IMR-90 (cell line): ENCODE measurements around the gene KRT6C. TPM values are rescaled to one million over a fixed set of nuclear protein-coding genes. Genes with fewer than 3 reads are reported as not detected.

Experiments
- ATAC-seq: fragments of 200-7000 bp; cut with Tn5 transposase; 2 replicates; pipeline ENCODE4 v1.9.1; 2020; ENCODE audit warnings: low read depth, mild to moderate bottlenecking, moderate library complexity
- BruUV-seq: library from RNA; stranded (reverse); fragments of 400-500 nt; replicated peaks from 2 replicates; lab custom pipeline; 2021; lab: Mats Ljungman, UMichigan
- CTCF ChIA-PET: fragments of 300-600 bp; formaldehyde crosslinking; extraction: SDS; loops from one replicate; lab custom pipeline; 2021; ENCODE audit warnings: antibody characterized with exemption; lab: Yijun Ruan, JAX
- POLR2A ChIA-PET: fragments of 300-600 bp; sonication (Branson Sonifier 250); formaldehyde crosslinking; loops from one replicate; lab custom pipeline; 2022; ENCODE audit warnings: antibody characterized with exemption; ENCODE audit not compliant: unreplicated experiment; lab: Charles Lee
- DNase-seq: peaks from one replicate; pipeline ENCODE4 v3.0.0; 2013
- H2AFZ ChIP-seq: replicated peaks from 2 replicates; pipeline ENCODE3; 2013; ENCODE audit warnings: low read length, mild to moderate bottlenecking; ENCODE audit not compliant: poor library complexity
- H2AK5ac ChIP-seq: 2 replicates; pipeline ENCODE4 v1.6.1; 2013; ENCODE audit warnings: low read depth, low read length, inconsistent platforms
- H2AK9ac ChIP-seq: replicated peaks from 2 replicates; pipeline ENCODE3; 2013; ENCODE audit warnings: mild to moderate bottlenecking, low read depth, low read length, moderate library complexity; ENCODE audit not compliant: poor library complexity
- H2BK120ac ChIP-seq: 2 replicates; pipeline ENCODE4 v1.6.1; 2013; ENCODE audit warnings: low read depth, low read length, inconsistent platforms
- H2BK15ac ChIP-seq: 3 replicates; pipeline ENCODE4 v1.6.1; 2013; ENCODE audit warnings: low read depth, low read length, inconsistent platforms
- H2BK20ac ChIP-seq: 2 replicates; pipeline ENCODE4 v1.6.1; 2013; ENCODE audit warnings: low read depth, mild to moderate bottlenecking, inconsistent platforms, low read length, moderate library complexity
- H2BK5ac ChIP-seq: 2 replicates; pipeline ENCODE4 v1.6.1; 2013; ENCODE audit warnings: mild to moderate bottlenecking, low read depth, low read length, inconsistent platforms; ENCODE audit not compliant: poor library complexity, severe bottlenecking
- H3K14ac ChIP-seq: replicated peaks from 2 replicates; pipeline ENCODE4 v1.6.1; 2013; ENCODE audit warnings: low read depth, low read length, inconsistent platforms
- H3K18ac ChIP-seq: 2 replicates; pipeline ENCODE4 v1.6.1; 2013; ENCODE audit warnings: low read depth, low read length, control low read depth
- H3K23ac ChIP-seq: 2 replicates; pipeline ENCODE4 v1.6.1; 2013; ENCODE audit warnings: low read depth, low read length, inconsistent platforms
- H3K27ac ChIP-seq: 2 replicates; pipeline ENCODE4 v1.5.1; 2013; ENCODE audit warnings: mild to moderate bottlenecking, control low read depth, low read length; ENCODE audit not compliant: insufficient read depth
- H3K27me3 ChIP-seq: 2 replicates; pipeline ENCODE4 v1.6.1; 2013; ENCODE audit warnings: low read length; ENCODE audit not compliant: control insufficient read depth, insufficient read depth
- H3K36me3 ChIP-seq: 2 replicates; pipeline ENCODE4 v1.6.1; 2013; ENCODE audit warnings: low read length, mixed read lengths; ENCODE audit not compliant: control insufficient read depth, insufficient read depth
- H3K4ac ChIP-seq: 2 replicates; pipeline ENCODE4 v1.6.1; 2013; ENCODE audit warnings: low read depth, low read length, inconsistent platforms
- H3K4me1 ChIP-seq: 2 replicates; pipeline ENCODE4 v1.6.1; 2013; ENCODE audit warnings: low read length, mixed read lengths; ENCODE audit not compliant: control insufficient read depth, insufficient read depth
- H3K4me2 ChIP-seq: 2 replicates; pipeline ENCODE4 v1.6.1; 2013; ENCODE audit warnings: low read depth, mild to moderate bottlenecking, control low read depth, low read length, moderate library complexity
- H3K4me3 ChIP-seq: 2 replicates; pipeline ENCODE4 v1.5.1; 2013; ENCODE audit warnings: low read depth, mild to moderate bottlenecking, control low read depth, low read length, moderate library complexity; ENCODE audit not compliant: insufficient read depth
- H3K56ac ChIP-seq: 2 replicates; pipeline ENCODE4 v1.6.1; 2013; ENCODE audit warnings: low read length, inconsistent platforms; ENCODE audit not compliant: insufficient read depth; ENCODE audit errors: extremely low read depth
- H3K79me1 ChIP-seq, 2 experiments: 2 replicates each; pipeline ENCODE4 v1.6.1; 2013; ENCODE audit warnings: low read length in 2 of 2, inconsistent platforms in 1 of 2, low read depth in 1 of 2
- H3K9ac ChIP-seq: 2 replicates; pipeline ENCODE4 v1.6.1; 2013; ENCODE audit warnings: low read depth, low read length, control low read depth
- H3K9me1 ChIP-seq: 2 replicates; pipeline ENCODE4 v1.6.1; 2013; ENCODE audit warnings: low read length, inconsistent platforms; ENCODE audit not compliant: insufficient read depth
- H3K9me3 ChIP-seq: 2 replicates; pipeline ENCODE4 v1.6.1; 2013; ENCODE audit warnings: low read length; ENCODE audit not compliant: control insufficient read depth, insufficient read depth
- H4K20me1 ChIP-seq: 2 replicates; pipeline ENCODE4 v1.6.1; 2013; ENCODE audit warnings: low read length, inconsistent platforms; ENCODE audit not compliant: insufficient read depth
- H4K5ac ChIP-seq: 2 replicates; pipeline ENCODE4 v1.6.1; 2013; ENCODE audit warnings: mild to moderate bottlenecking, low read depth, low read length, control low read depth
- H4K8ac ChIP-seq, 2 experiments: 2 replicates each; pipeline ENCODE4 v1.6.1; 2013; ENCODE audit warnings: low read depth in 2 of 2, low read length in 2 of 2, control low read depth in 1 of 2, inconsistent platforms in 1 of 2
- H4K91ac ChIP-seq: 2 replicates; pipeline ENCODE4 v1.6.1; 2013; ENCODE audit warnings: low read depth, low read length, inconsistent platforms; ENCODE audit not compliant: insufficient read depth
- FOS ChIP-seq: fragments of 150-350 bp; IDR thresholded peaks from 2 replicates; pipeline ENCODE4 v1.6.1; 2016; ENCODE audit warnings: low read depth, low read length
- MAFK ChIP-seq: IDR thresholded peaks from 2 replicates; pipeline ENCODE4 v1.6.1; 2012; ENCODE audit warnings: low read depth, low read length, improper control_type of control experiment
- MXI1 ChIP-seq: IDR thresholded peaks from 2 replicates; pipeline ENCODE4 v1.6.1; 2012; ENCODE audit warnings: low read depth, mild to moderate bottlenecking, low read length, moderate library complexity, borderline replicate concordance
- NFE2L2 ChIP-seq: fragments of 150-350 bp; IDR thresholded peaks from 2 replicates; pipeline ENCODE4 v1.6.1; 2016; ENCODE audit warnings: low read depth, mild to moderate bottlenecking, low read length
- POLR2A ChIP-seq: IDR thresholded peaks from 2 replicates; pipeline ENCODE4 v1.6.1; 2012; ENCODE audit warnings: mild to moderate bottlenecking, low read depth, low read length
- RCOR1 ChIP-seq: IDR thresholded peaks from 2 replicates; pipeline ENCODE4 v1.6.1; 2012; ENCODE audit warnings: mild to moderate bottlenecking, low read length, improper control_type of control experiment; ENCODE audit not compliant: insufficient replicate concordance
- RFX5 ChIP-seq: IDR thresholded peaks from 2 replicates; pipeline ENCODE4 v1.8.0; 2012; ENCODE audit warnings: low read depth, mild to moderate bottlenecking, low read length, moderate library complexity
- WGBS, 2 experiments: methylation state at CpG; one replicate each; pipeline versions ENCODE4 v1.1.5 to v1.1.7; 2013; ENCODE audit warnings: missing lambda C conversion rate in 2 of 2; ENCODE audit not compliant: insufficient read length in 1 of 2; ENCODE audit errors: extremely low coverage in 2 of 2; 5-methylcytosine and 5-hydroxymethylcytosine counted together
- dilution Hi-C: fragments of 300-500 bp; cut with HindIII; formaldehyde crosslinking; loops from one replicate; pipeline ENCODE4 v1.14.3; 2018; ENCODE audit warnings: low sequenced_read_pairs; ENCODE audit not compliant: unreplicated experiment
- in situ Hi-C: fragments of 300-500 bp; cut with MboI; formaldehyde crosslinking; loops from 3 replicates; pipeline ENCODE4 v1.14.3; 2019; ENCODE audit warnings: low sequenced_read_pairs, inconsistent platforms, mixed read lengths
- intact Hi-C: fragments of 100-400 bp; cut with micrococcal nuclease; formaldehyde crosslinking; loops from 2 replicates; pipeline ENCODE4 v1.10.0; 2022
- polyA plus RNA-seq, 3 experiments: library from polyadenylated mRNA; depleted of rRNA; stranded (reverse); fragments of >200 nt; gene quantifications; 2 replicates each; pipeline ENCODE4 v1.2.3, GENCODE V29; 2012; ENCODE audit warnings: low replicate concordance in 1 of 3
- total RNA-seq: library from RNA; depleted of rRNA; stranded (reverse); fragments of >200 nt; gene quantifications from 2 replicates; pipeline ENCODE4 v1.2.3, GENCODE V29; 2012

The KRT6C gene
- total and polyA plus RNA-seq, 2 of the 4 experiments (the other 2 are of a cell fraction): not detected

DNA sequence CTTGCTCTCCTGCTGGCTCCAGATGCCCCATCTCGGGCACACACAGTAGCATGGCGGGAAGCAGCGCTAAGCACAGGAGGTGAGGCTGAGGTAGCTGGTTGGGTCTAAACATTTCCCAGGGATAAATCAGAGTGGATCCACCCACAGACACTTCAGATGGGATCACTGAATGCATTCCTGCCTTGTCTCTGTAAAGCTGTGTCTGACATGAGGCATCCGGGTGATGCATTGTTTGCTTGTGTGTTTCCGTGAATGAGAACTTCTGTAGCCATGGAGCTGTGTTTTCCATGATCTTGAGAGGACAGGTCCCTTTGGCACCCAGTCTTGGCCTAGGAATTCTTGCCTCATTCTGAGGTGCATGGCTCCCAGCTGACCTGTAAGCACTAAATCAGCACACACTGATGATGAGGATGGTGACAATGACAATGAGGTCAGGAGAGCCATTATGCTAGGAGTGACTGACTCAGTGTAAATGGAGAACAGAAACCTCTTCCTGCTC is 32.7 kb downstream of the KRT6C start:
- H3K23ac ChIP-seq: no peak overlapping the region
- H3K27me3 ChIP-seq: peaks cover 9% of the 10 kb centered on the region; the same call in 1 of the 2 replicates
- H3K79me1 ChIP-seq: no peaks in the 10 kb centered on the region
- no peak overlapping the region; a peak in 1 of 4 replicates for H4K8ac ChIP-seq
- H2BK15ac ChIP-seq: no peak overlapping the region
- no peak overlapping the region for H3K27ac ChIP-seq
- intact Hi-C loops: no loop called here
- DNase-seq: peak; percentile 53
- no peak overlapping the region for H3K9ac ChIP-seq
- H3K4ac ChIP-seq: no peak overlapping the region
- peak overlapping the region; percentile 38 for H2BK5ac ChIP-seq
- no peaks in the 10 kb centered on the region for H3K9me1 ChIP-seq
- no peak overlapping the region for H2BK20ac ChIP-seq
- no peaks in the 10 kb centered on the region for H3K36me3 ChIP-seq
- no peak overlapping the region for H4K5ac ChIP-seq
- dilution Hi-C loops: no loop called here
- H3K4me3 ChIP-seq: no peak overlapping the region
- in situ Hi-C loops: no loop called here
- no peaks in the 10 kb centered on the region for H3K9me3 ChIP-seq
- no peak overlapping the region for H3K14ac ChIP-seq
- no peaks in the 10 kb centered on the region; the same call in 1 of the 2 replicates for H3K4me1 ChIP-seq
- ChIA-PET CTCF (interaction anchor here (0.5 to 1.0 kb wide), 2 partner anchors 12 to 162 kb away, joined by 3 read pairs; no protein-coding TSS in a partner anchor), POLR2A (no interaction called here)
- TF ChIP-seq RCOR1 (no peak), MAFK (no peak), NFE2L2 (no peak), POLR2A (no peak), MXI1 (no peak), FOS (no peak), RFX5 (no peak)
- H2BK120ac ChIP-seq: no peak overlapping the region
- H4K91ac ChIP-seq: no peak overlapping the region; the same call in 1 of the 2 replicates
- no peaks in the 10 kb centered on the region for H4K20me1 ChIP-seq
- no peak overlapping the region for H3K56ac ChIP-seq
- no peak overlapping the region for H3K18ac ChIP-seq
- no peak overlapping the region for H3K4me2 ChIP-seq
- H2AK5ac ChIP-seq: no peak overlapping the region; the same call in 1 of the 2 replicates
- H2AK9ac ChIP-seq: no peak overlapping the region
- no peak for ATAC-seq
- WGBS, 2 experiments: no CpG with 5 or more reads among the region's 5 CpGs
- no peak overlapping the region for H2AFZ ChIP-seq
- BruUV-seq: no TSS peak
